CD4-positive, CD25-positive, alpha-beta regulatory T cell (primary cell): Measurements from ENCODE around the gene SERP1. TPM values are rescaled to one million over a fixed set of nuclear protein-coding genes. Genes with fewer than 3 reads are reported as not detected.
A peak's percentile ranks its signal among the peaks of the same experiment; 100 is the strongest.

ENCODE experiments used
- ATAC-seq, 2 donors: fragments of 150-1000 bp; cut with Tn5 transposase; one replicate each; pipeline ENCODE4 v1.10.0; 2021; ENCODE audit warnings: low read depth in 2 of 2, moderate number of reproducible peaks in 2 of 2, moderate library complexity in 1 of 2
- DNase-seq, 3 donors: peaks; one replicate each; pipeline versions ENCODE4 v3.0.0 to v3.0.0-alpha.2; 2012 to 2022; ENCODE audit warnings: mixed read lengths in 1 of 3
- H3K27ac ChIP-seq: one replicate; pipeline ENCODE4 v1.7.0; 2013; ENCODE audit warnings: mild to moderate bottlenecking, low read length; ENCODE audit not compliant: insufficient read depth, poor library complexity, severe bottlenecking
- H3K27me3 ChIP-seq: one replicate; pipeline ENCODE4 v1.7.0; 2013; ENCODE audit warnings: low read length; ENCODE audit not compliant: control insufficient read depth, insufficient read depth
- H3K36me3 ChIP-seq: one replicate; pipeline ENCODE4 v1.7.0; 2013; ENCODE audit warnings: mild to moderate bottlenecking, low read length, moderate library complexity; ENCODE audit not compliant: control insufficient read depth, insufficient read depth
- H3K4me1 ChIP-seq: 2 replicates; pipeline ENCODE4 v1.7.0; 2013; ENCODE audit warnings: mild to moderate bottlenecking, low read length; ENCODE audit not compliant: insufficient read depth, control insufficient read depth, poor library complexity, severe bottlenecking
- H3K4me3 ChIP-seq: one replicate; pipeline ENCODE4 v1.7.0; 2013; ENCODE audit warnings: low read depth, mild to moderate bottlenecking, low read length, moderate library complexity
- H3K9me3 ChIP-seq, 2 experiments: 1 replicate in 1 of 2; 2 replicates in 1 of 2; pipeline ENCODE4 v1.7.0; 2013; ENCODE audit warnings: low read length in 2 of 2, mild to moderate bottlenecking in 1 of 2, moderate library complexity in 1 of 2; ENCODE audit not compliant: control insufficient read depth in 2 of 2
- H3K27ac Mint-ChIP-seq, 3 donors: one replicate each; pipeline ENCODE4 v1.8.0; 2020 to 2022; ENCODE audit warnings: mild to moderate bottlenecking in 3 of 3, mixed read lengths in 3 of 3, moderate library complexity in 2 of 3
- H3K27me3 Mint-ChIP-seq: one replicate; pipeline ENCODE4 v1.8.0; 2022; ENCODE audit warnings: mild to moderate bottlenecking, mixed read lengths
- H3K36me3 Mint-ChIP-seq: one replicate; pipeline ENCODE4 v1.8.0; 2020; ENCODE audit warnings: mixed read lengths
- H3K4me1 Mint-ChIP-seq, 4 donors: one replicate each; pipeline ENCODE4 v1.8.0; 2020 to 2022; ENCODE audit warnings: mixed read lengths in 4 of 4, mild to moderate bottlenecking in 1 of 4
- H3K4me3 Mint-ChIP-seq, 4 donors: one replicate each; pipeline ENCODE4 v1.8.0; 2020 to 2022; ENCODE audit warnings: mild to moderate bottlenecking in 4 of 4, mixed read lengths in 4 of 4, moderate library complexity in 3 of 4
- H3K9me3 Mint-ChIP-seq, 7 donors: one replicate each; pipeline ENCODE4 v1.8.0; 2020 to 2022; ENCODE audit warnings: mixed read lengths in 7 of 7, mild to moderate bottlenecking in 3 of 7, moderate library complexity in 2 of 7
- polyA plus RNA-seq, 4 donors: library from polyadenylated mRNA; unstranded; fragments of 300-500 nt; fragmentation: Illumina TruSeq; gene quantifications; one replicate each; pipeline ENCODE4 v1.2.3, GENCODE V29; 2021
- total RNA-seq: library from RNA; stranded (reverse); gene quantifications from one replicate; pipeline ENCODE4 v1.2.3, GENCODE V29; 2022

Gene SERP1
- total and polyA plus RNA-seq, 5 donors from 2014 or later = 104 to 160 (median 133) TPM

DNA sequence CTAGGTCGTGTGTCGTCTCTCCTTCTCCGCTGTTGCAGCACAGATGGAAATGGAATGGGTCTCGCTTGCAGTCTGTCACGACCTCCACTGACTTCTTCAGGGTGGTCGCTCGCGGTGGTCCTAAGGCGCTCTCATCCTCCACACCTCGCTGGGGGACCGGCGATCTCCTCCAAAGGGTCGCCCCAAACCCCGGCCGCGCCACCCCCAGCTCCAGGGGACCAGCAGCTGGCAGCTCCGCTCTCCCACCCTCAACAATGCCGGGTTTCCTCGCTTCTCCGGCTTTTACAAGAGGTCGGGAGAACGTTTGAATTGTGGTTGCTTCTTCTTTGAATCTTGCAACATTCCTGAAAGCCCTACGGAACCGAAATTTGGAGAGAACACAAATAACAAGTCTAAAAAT lies 25.9 kb downstream of the SERP1 start:
- DNase-seq = no peak
- Histone ChIP-seq H3K27ac (no peak overlapping the region), H3K9me3 (peaks cover 3 to 5% of the 10 kb centered on the region in 2 experiments), H3K4me1 (no peaks in the 10 kb centered on the region), H3K27me3 (peaks cover 7% of the 10 kb centered on the region), H3K4me3 (no peak overlapping the region), H3K36me3 (no peaks in the 10 kb centered on the region)
- Mint-ChIP-seq H3K4me1 (no peaks in the 10 kb centered on the region), H3K36me3 (no peaks in the 10 kb centered on the region), H3K27me3 (peaks cover 26% of the 10 kb centered on the region), H3K4me3 (no peak overlapping the region), H3K27ac (no peak overlapping the region), H3K9me3 (peaks cover 0 to 8% (median 1%) of the 10 kb centered on the region in 7 donors)
- ATAC-seq = no peak

DNA sequence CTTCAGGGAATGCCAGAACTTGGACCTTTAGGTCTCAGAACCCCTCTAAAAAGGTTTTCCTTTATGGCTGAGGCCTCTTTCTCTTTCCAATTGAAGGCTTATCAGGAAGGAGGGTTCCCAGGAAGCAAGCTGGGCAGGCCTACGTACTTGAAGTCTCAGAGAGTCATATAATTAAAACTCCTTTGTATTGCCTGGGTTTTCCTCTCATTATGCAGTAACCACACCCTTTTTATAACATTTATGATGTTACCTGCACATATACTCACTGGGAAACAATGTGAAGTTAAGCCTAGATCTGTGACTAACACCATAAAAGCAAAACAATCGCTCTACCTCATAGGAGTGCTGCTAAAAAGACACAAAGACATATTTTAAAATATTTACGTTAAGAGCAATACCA lies 27.3 kb downstream of the SERP1 start:
- Mint-ChIP-seq H3K27ac (peak overlapping the region in 1 of 3 donors; percentile 7), H3K4me1 (no peaks in the 10 kb centered on the region), H3K9me3 (peaks cover 0 to 8% (median 1%) of the 10 kb centered on the region in 7 donors), H3K27me3 (peaks cover 35% of the 10 kb centered on the region), H3K36me3 (no peaks in the 10 kb centered on the region), H3K4me3 (no peak overlapping the region)
- Histone ChIP-seq H3K9me3 (peaks cover 3 to 5% of the 10 kb centered on the region in 2 experiments), H3K27ac (no peak overlapping the region), H3K36me3 (no peaks in the 10 kb centered on the region), H3K4me1 (no peaks in the 10 kb centered on the region), H3K4me3 (no peak overlapping the region), H3K27me3 (peaks cover 7% of the 10 kb centered on the region)
- no peak for ATAC-seq
- DNase-seq = no peak

DNA sequence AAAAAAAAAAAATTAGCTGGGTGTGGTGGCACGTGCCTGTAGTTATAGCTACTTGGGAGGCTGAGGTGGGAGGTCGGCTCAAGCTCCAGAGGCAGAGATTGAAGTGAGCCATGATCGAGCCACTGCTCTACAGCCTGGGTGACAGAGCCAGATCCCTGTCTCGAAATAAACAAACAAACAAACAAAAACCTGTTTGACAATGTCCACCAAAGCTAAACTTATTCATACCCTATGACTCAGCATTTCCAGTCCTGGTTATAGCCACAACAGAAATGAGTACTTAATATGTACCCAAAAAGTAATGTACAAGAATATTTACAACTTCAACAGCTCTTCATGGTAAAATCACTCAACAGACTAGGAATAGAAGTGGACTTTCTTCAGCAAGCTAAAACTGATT lies 31.1 kb downstream of the SERP1 start:
- no peak overlapping the region for H3K27ac ChIP-seq
- peaks cover 3 to 5% of the 10 kb centered on the region in 2 experiments for H3K9me3 ChIP-seq
- Mint-ChIP-seq H3K27me3 (peaks cover 47% of the 10 kb centered on the region), H3K27ac (no peak overlapping the region), H3K4me1 (no peaks in the 10 kb centered on the region), H3K4me3 (no peak overlapping the region), H3K9me3 (peaks cover 0 to 8% (median 2%) of the 10 kb centered on the region in 7 donors), H3K36me3 (no peaks in the 10 kb centered on the region)
- no peaks in the 10 kb centered on the region for H3K36me3 ChIP-seq
- no peak for DNase-seq
- no peak overlapping the region for H3K4me3 ChIP-seq
- H3K27me3 ChIP-seq = peaks cover 4% of the 10 kb centered on the region
- no peak for ATAC-seq
- no peaks in the 10 kb centered on the region for H3K4me1 ChIP-seq

DNA sequence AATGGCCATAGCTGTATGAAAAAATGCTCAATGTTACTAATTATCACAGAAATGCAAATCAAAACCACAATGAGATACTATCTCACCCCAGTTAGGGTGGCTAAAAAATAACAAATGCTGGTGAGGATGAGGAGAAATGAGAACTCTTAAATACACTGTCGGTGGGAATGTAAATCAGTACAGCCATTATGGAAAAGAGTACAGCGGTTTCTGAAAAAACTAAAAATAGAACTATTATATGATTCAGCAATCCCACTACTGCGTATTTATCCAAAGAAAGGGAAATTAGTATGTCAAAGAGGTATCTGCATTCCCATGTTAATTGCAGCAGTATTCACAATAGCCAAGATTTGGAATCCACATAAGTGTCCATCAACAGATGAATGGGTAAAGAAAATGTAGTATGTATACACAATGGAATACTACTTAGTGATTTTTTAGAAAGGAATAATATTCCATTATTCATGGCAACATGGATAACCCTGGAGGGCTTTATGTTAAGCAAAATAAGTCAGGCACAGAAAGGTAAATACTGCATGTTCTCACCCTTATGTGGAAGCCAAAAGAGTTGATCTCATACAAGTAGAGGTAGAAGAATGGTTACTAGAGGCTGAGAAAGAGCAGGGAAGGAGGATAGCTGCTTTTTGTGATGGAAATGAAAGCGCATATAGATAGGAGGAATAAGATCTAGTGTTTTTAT lies 35.0 kb downstream of the SERP1 start:
- no peak for ATAC-seq

DNA sequence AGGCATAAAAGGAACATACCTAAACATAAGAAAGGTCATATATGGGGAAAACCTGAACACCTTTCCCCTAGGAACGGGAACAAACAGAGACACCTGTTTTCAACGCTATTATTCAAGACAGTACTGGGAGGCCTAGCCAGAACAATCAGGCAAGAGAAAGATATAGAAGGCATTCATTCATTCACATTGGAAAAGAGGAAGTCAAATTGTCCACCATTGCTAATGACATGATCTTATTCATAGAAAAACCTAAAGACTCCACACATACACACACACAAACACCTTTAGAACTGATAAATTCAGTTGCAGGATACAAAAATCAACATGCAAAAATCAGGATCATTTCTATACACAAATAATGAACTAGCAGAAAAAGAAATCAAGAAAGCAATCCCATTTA lies 36.5 kb downstream of the SERP1 start:
- Mint-ChIP-seq H3K4me3 (no peak overlapping the region), H3K27ac (no peak overlapping the region), H3K9me3 (peaks cover 0 to 4% (median 1%) of the 10 kb centered on the region in 7 donors), H3K27me3 (peaks cover 51% of the 10 kb centered on the region), H3K36me3 (peaks cover 4% of the 10 kb centered on the region), H3K4me1 (no peaks in the 10 kb centered on the region)
- Histone ChIP-seq H3K36me3 (no peaks in the 10 kb centered on the region), H3K9me3 (no peaks in the 10 kb centered on the region), H3K4me3 (no peak overlapping the region), H3K27ac (no peak overlapping the region), H3K27me3 (peaks cover 9% of the 10 kb centered on the region), H3K4me1 (no peaks in the 10 kb centered on the region)
- no peak for DNase-seq
- no peak for ATAC-seq

More for the DNA sequence above, 35.0 kb downstream of the SERP1 start:
- no peak overlapping the region for H3K27ac Mint-ChIP-seq
- Histone ChIP-seq H3K4me1 (no peaks in the 10 kb centered on the region), H3K9me3 (no peaks in the 10 kb centered on the region), H3K27me3 (peaks cover 9% of the 10 kb centered on the region), H3K27ac (no peak overlapping the region), H3K4me3 (no peak overlapping the region), H3K36me3 (no peaks in the 10 kb centered on the region)
- no peak overlapping the region for H3K4me3 Mint-ChIP-seq
- H3K27me3 Mint-ChIP-seq = peaks cover 62% of the 10 kb centered on the region
- no peaks in the 10 kb centered on the region for H3K4me1 Mint-ChIP-seq
- peaks cover 4% of the 10 kb centered on the region for H3K36me3 Mint-ChIP-seq
- peaks cover 0 to 4% (median 0%) of the 10 kb centered on the region in 7 donors for H3K9me3 Mint-ChIP-seq
- DNase-seq = no peak

DNA sequence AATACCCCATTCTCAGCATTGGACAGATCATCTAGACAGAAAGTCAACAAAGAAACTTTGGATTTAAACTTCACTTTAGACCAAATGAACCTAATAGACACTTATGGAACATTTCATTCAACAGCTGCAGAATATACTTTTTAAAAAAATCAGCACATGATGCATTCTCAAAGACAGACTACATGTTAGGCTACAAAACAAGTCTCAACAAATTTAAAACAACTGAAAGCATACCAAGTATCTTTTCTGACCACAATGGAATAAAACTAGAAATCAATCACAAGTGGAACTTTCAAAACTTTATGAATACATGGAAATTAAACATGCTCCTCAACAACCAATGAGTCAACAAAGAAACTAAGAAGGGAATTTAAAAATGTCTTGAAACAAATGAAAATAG lies 37.9 kb downstream of the SERP1 start:
- H3K4me1 ChIP-seq = no peaks in the 10 kb centered on the region
- Mint-ChIP-seq H3K27ac (no peak overlapping the region), H3K4me1 (no peaks in the 10 kb centered on the region), H3K9me3 (peaks cover 0 to 4% (median 1%) of the 10 kb centered on the region in 7 donors), H3K36me3 (peaks cover 4% of the 10 kb centered on the region), H3K4me3 (no peak overlapping the region), H3K27me3 (peaks cover 43% of the 10 kb centered on the region)
- H3K27ac ChIP-seq = no peak overlapping the region
- no peaks in the 10 kb centered on the region for H3K9me3 ChIP-seq
- ATAC-seq (no peak), DNase-seq (no peak)
- peaks cover 14% of the 10 kb centered on the region for H3K27me3 ChIP-seq
- H3K36me3 ChIP-seq = no peaks in the 10 kb centered on the region
- H3K4me3 ChIP-seq = no peak overlapping the region

DNA sequence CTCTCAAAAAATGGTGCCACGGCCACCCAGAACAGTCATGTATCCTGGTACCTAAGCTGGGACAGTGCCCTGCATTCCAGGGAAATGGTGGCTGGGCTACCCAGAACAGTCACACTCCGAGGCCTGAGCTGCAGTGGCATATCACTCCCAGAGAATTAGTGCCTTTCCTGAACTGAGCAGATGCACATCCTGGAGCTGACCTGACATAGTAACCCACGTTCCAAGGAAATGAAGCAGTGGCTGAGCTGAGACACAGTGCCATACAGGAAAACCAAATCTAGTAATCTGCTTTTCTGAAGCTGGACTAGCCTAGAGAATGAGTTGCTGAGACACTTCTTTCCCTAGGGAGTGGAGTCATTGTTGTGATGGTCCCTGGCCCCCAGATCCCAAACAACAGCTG lies 41.8 kb downstream of the SERP1 start:
- Histone ChIP-seq H3K27ac (no peak overlapping the region), H3K27me3 (peaks cover 12% of the 10 kb centered on the region), H3K9me3 (peaks cover 0 to 7% of the 10 kb centered on the region in 2 experiments), H3K36me3 (no peaks in the 10 kb centered on the region), H3K4me3 (no peak overlapping the region), H3K4me1 (no peaks in the 10 kb centered on the region)
- DNase-seq (no peak), ATAC-seq (no peak)
- H3K9me3 Mint-ChIP-seq = peaks cover 2 to 9% (median 5%) of the 10 kb centered on the region in 7 donors
- peaks cover 4% of the 10 kb centered on the region for H3K36me3 Mint-ChIP-seq
- no peaks in the 10 kb centered on the region for H3K4me1 Mint-ChIP-seq
- peaks cover 27% of the 10 kb centered on the region for H3K27me3 Mint-ChIP-seq
- no peak overlapping the region for H3K27ac Mint-ChIP-seq
- H3K4me3 Mint-ChIP-seq = no peak overlapping the region
